ENCODE measurements around the gene SPINK8. TPM values are rescaled to one million over a fixed set of nuclear protein-coding genes. Genes with fewer than 3 reads are reported as not detected.

The SPINK8 gene
- total and polyA plus RNA-seq, 8 donors = not detected

GRCh38 chr3:48299746-48300712, 33.4 kb downstream of the SPINK8 start:
- intact Hi-C loops (cut with DNase I) = no loop called here
- 69 to 71% methylated on average over 13 of the region's 13 CpGs for WGBS, 2 donors
- TF ChIP-seq CTCF (IDR thresholded peaks at IDR 0.05) = no peak
- Histone ChIP-seq H3K4me3 (peak overlapping the region; percentile 75 to 94 (median 88)), H3K36me3 (peaks cover 0 to 12% (median 0%) of the 10 kb centered on the region in 3 donors), H3K4me1 (peaks cover 12 to 31% (median 17%) of the 10 kb centered on the region in 3 donors), H3K27ac (peak overlapping the region in 1 of 4 donors; percentile 90), H3K9me3 (no peaks in the 10 kb centered on the region), H3K27me3 (no peaks in the 10 kb centered on the region)
- ATAC-seq (no peak), FAIRE-seq (no peak), DNase-seq (peak in 1 of 6 donors; percentile 16)

- no peak for TF ChIP-seq CTCF (IDR thresholded peaks at IDR 0.05)
- H3K27me3 ChIP-seq = no peaks in the 10 kb centered on the region
- H3K4me1 ChIP-seq = peaks cover 12 to 31% (median 17%) of the 10 kb centered on the region in 3 donors
- FAIRE-seq (no peak), ATAC-seq (no peak), DNase-seq (no peak)
- 81 to 84% methylated on average over 5 of the region's 5 CpGs for WGBS, 2 donors
- no peak overlapping the region for H3K4me3 ChIP-seq
- no peaks in the 10 kb centered on the region for H3K9me3 ChIP-seq
- H3K36me3 ChIP-seq = peaks cover 0 to 26% (median 3%) of the 10 kb centered on the region in 3 donors
- no peak overlapping the region for H3K27ac ChIP-seq
- intact Hi-C loops (cut with DNase I) = no loop called here
Observed at GRCh38 chr3:48297111-48297810, 36.2 kb downstream of the SPINK8 start.

- Histone ChIP-seq H3K36me3 (peaks cover 0 to 26% (median 3%) of the 10 kb centered on the region in 3 donors), H3K27me3 (no peaks in the 10 kb centered on the region), H3K27ac (peak overlapping the region in 1 of 4 donors; percentile 18), H3K4me3 (no peak overlapping the region), H3K4me1 (peaks cover 12 to 27% (median 17%) of the 10 kb centered on the region in 3 donors), H3K9me3 (no peaks in the 10 kb centered on the region)
- intact Hi-C loops (cut with DNase I) = no loop called here
- no peak for ATAC-seq
- DNase-seq = no peak
- TF ChIP-seq CTCF (IDR thresholded peaks at IDR 0.05) = no peak
- 87 to 89% methylated on average over 4 of the region's 4 CpGs for WGBS, 2 donors
- no peak for FAIRE-seq
Observed at GRCh38 chr3:48296699-48297098, 36.8 kb downstream of the SPINK8 start.

GRCh38 chr3:48294611-48295263, 38.7 kb downstream of the SPINK8 start:
- Histone ChIP-seq H3K4me1 (peaks cover 9 to 19% (median 12%) of the 10 kb centered on the region in 3 donors), H3K36me3 (peaks cover 0 to 26% (median 3%) of the 10 kb centered on the region in 3 donors), H3K4me3 (no peak overlapping the region), H3K9me3 (no peaks in the 10 kb centered on the region), H3K27ac (no peak overlapping the region), H3K27me3 (no peaks in the 10 kb centered on the region)
- no peak for DNase-seq
- intact Hi-C loops (cut with DNase I) = no loop called here
- 95 to 96% methylated on average over 12 of the region's 12 CpGs for WGBS, 2 donors
- FAIRE-seq = no peak
- TF ChIP-seq CTCF (IDR thresholded peaks at IDR 0.05) = no peak
- ATAC-seq = no peak
